NOMO-1 treated with DMSO at 0.1 percent for 48 hours (cell line): Measurements from ENCODE around the gene CELF2.

ENCODE experiments used
- DNase-seq: peaks from one replicate; lab custom pipeline; 2025; ENCODE audit not compliant: unreplicated experiment; lab: John Stamatoyannopoulos, UW

The CELF2 gene

GRCh38 chr10:11020548-11020942 is 2.9 kb downstream of the CELF2 start:
- no peak for DNase-seq

- no peak for DNase-seq
These were observed 4.5 kb downstream of the CELF2 start for GRCh38 chr10:11022213-11022612.

GRCh38 chr10:11023009-11023953 is 5.6 kb downstream of the CELF2 start:
- no peak for DNase-seq

GRCh38 chr10:11024596-11024995 is 6.9 kb downstream of the CELF2 start:
- DNase-seq: no peak

GRCh38 chr10:11025978-11026377 is 8.3 kb downstream of the CELF2 start:
- DNase-seq: no peak

- DNase-seq: no peak
These were observed 9.1 kb downstream of the CELF2 start for GRCh38 chr10:11026773-11027172.

GRCh38 chr10:11034762-11035161 is 17.1 kb downstream of the CELF2 start:
- DNase-seq: no peak

GRCh38 chr10:11035301-11035991 is 17.8 kb downstream of the CELF2 start:
- no peak for DNase-seq

GRCh38 chr10:11036424-11037011 is 18.8 kb downstream of the CELF2 start:
- DNase-seq: no peak

GRCh38 chr10:11037991-11038390 is 20.3 kb downstream of the CELF2 start:
- no peak for DNase-seq

GRCh38 chr10:11042357-11042756 is 24.7 kb downstream of the CELF2 start:
- no peak for DNase-seq

GRCh38 chr10:11043039-11043438 is 25.4 kb downstream of the CELF2 start:
- no peak for DNase-seq

- DNase-seq: no peak
These were observed 25.9 kb downstream of the CELF2 start for GRCh38 chr10:11043446-11044127.

GRCh38 chr10:11045487-11045886 is 27.8 kb downstream of the CELF2 start:
- DNase-seq: no peak

- no peak for DNase-seq
These were observed 28.5 kb downstream of the CELF2 start for GRCh38 chr10:11045995-11046775.

- DNase-seq: no peak
These were observed 29.1 kb downstream of the CELF2 start for GRCh38 chr10:11046776-11047160.

GRCh38 chr10:11048707-11049278 is 31.1 kb downstream of the CELF2 start:
- DNase-seq: no peak

GRCh38 chr10:11049806-11050205 is 32.1 kb downstream of the CELF2 start:
- no peak for DNase-seq

- DNase-seq: no peak
These were observed 32.9 kb downstream of the CELF2 start for GRCh38 chr10:11050301-11051287.
